Prostate gland (tissue), 2 donors: Measurements from ENCODE around the gene S100A11. TPM values are rescaled to one million over a fixed set of nuclear protein-coding genes. Genes with fewer than 3 reads are reported as not detected.

Experiments used
- DNase-seq: peaks from one replicate; pipeline ENCODE4 v3.0.0-alpha.2; 2019; ENCODE audit warnings: low spot score
- H3K27ac ChIP-seq, 2 donors: fragments of 200-600 bp; sonication (generic); 2 replicates each; pipeline ENCODE4 v1.5.1; 2017 to 2019
- H3K27me3 ChIP-seq: fragments of 200-600 bp; sonication (generic); replicated peaks from 2 replicates; pipeline ENCODE4 v1.5.1; 2019; ENCODE audit not compliant: insufficient read depth
- H3K36me3 ChIP-seq, 2 donors: fragments of 200-600 bp; sonication (generic); 1 replicate in 1 of 2; 2 replicates in 1 of 2; pipeline versions ENCODE4 v1.5.1 to v1.8.1; 2017 to 2019
- H3K4me1 ChIP-seq: fragments of 200-600 bp; sonication (generic); replicated peaks from 2 replicates; pipeline ENCODE4 v1.5.1; 2019
- H3K4me3 ChIP-seq, 2 donors: fragments of 200-600 bp; sonication (generic); 2 replicates each; pipeline ENCODE4 v1.5.1; 2017 to 2019
- H3K9me3 ChIP-seq: fragments of 200-600 bp; sonication (generic); 2 replicates; pipeline ENCODE4 v1.5.1; 2017
- POLR2A ChIP-seq: fragments of 450-650 bp; IDR thresholded peaks from one replicate; pipeline ENCODE4 v1.6.1; 2016; ENCODE audit warnings: antibody characterized with exemption, mild to moderate bottlenecking
- POLR2AphosphoS5 ChIP-seq: sonication (generic); formaldehyde crosslinking; IDR thresholded peaks from one replicate; pipeline ENCODE4 v1.6.1; 2017; ENCODE audit warnings: antibody characterized with exemption
- WGBS: methylation state at CpG from one replicate; pipeline ENCODE4 v1.1.5; 2018; 5-methylcytosine and 5-hydroxymethylcytosine counted together
- intact Hi-C: fragments of 100-400 bp; cut with DNase I; formaldehyde crosslinking; loops from one replicate; pipeline ENCODE4 v1.14.2; 2022
- total RNA-seq, 2 donors: library from RNA; depleted of rRNA; stranded (reverse); fragments of >200 nt; gene quantifications; one replicate each; pipeline ENCODE4 v1.1.0, GENCODE V29; 2016
- TF ChIP-seq, protein P1 (sequence below), 4 experiments: fragments of 200-600 bp in 2 of 4; fragments of 450-650 bp in 2 of 4; sonication (generic) in 2 of 4; IDR thresholded peaks; 1 replicate in 3 of 4; 2 replicates in 1 of 4; pipeline ENCODE4 v1.5.1; 2016 to 2019; ENCODE audit warnings: antibody characterized with exemption in 4 of 4, mild to moderate bottlenecking in 2 of 4, moderate library complexity in 2 of 4

The S100A11 gene
- total RNA-seq, 2 donors from 2014 or later = 253 to 351 TPM

DNA sequence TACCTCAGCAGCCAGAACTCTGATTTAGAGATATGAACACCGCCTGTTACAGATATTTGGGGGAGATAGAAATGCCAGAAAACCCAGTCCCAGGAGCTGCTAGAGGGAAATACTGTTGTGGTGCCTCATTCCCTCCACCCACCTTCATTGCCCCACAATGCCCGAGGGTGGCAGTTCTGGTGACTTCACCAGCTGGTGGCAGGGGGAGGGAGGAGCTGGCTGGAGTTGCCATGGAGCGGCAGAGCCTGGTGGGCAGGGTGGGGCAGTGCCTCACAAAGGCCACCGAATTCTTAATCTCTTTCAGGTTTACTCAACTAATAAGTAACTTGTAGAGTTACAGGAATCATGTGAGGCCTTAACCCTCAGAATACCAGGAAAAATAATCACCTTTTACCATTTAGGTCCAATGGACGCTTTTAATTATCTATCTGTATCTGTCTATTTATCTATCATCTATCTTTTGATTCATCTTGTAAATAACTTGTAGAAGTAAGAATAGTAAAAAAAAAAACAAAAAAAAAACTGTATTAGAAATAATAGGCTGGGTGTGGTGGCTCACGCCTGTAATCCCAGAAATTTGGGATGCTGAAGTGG is 11.7 kb upstream of the S100A11 start:
- H3K36me3 ChIP-seq = no peaks in the 10 kb centered on the region
- peaks cover 12% of the 10 kb centered on the region for H3K4me1 ChIP-seq
- H3K27me3 ChIP-seq = no peaks in the 10 kb centered on the region
- WGBS = 31% methylated on average over 6 of the region's 6 CpGs
- intact Hi-C loops = no loop called here
- no peak for TF ChIP-seq POLR2A
- TF ChIP-seq POLR2AphosphoS5 = no peak
- TF ChIP-seq, protein P1, sequence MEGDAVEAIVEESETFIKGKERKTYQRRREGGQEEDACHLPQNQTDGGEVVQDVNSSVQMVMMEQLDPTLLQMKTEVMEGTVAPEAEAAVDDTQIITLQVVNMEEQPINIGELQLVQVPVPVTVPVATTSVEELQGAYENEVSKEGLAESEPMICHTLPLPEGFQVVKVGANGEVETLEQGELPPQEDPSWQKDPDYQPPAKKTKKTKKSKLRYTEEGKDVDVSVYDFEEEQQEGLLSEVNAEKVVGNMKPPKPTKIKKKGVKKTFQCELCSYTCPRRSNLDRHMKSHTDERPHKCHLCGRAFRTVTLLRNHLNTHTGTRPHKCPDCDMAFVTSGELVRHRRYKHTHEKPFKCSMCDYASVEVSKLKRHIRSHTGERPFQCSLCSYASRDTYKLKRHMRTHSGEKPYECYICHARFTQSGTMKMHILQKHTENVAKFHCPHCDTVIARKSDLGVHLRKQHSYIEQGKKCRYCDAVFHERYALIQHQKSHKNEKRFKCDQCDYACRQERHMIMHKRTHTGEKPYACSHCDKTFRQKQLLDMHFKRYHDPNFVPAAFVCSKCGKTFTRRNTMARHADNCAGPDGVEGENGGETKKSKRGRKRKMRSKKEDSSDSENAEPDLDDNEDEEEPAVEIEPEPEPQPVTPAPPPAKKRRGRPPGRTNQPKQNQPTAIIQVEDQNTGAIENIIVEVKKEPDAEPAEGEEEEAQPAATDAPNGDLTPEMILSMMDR (IDR thresholded peaks at IDR 0.05) = peak in 2 of 4 experiments; percentile 45 to 46
- H3K9me3 ChIP-seq = no peaks in the 10 kb centered on the region
- DNase-seq = peak; percentile 79
- peak overlapping the region in 1 of 2 donors; percentile 17 for H3K4me3 ChIP-seq
- peak overlapping the region; percentile 94 to 95 for H3K27ac ChIP-seq

DNA sequence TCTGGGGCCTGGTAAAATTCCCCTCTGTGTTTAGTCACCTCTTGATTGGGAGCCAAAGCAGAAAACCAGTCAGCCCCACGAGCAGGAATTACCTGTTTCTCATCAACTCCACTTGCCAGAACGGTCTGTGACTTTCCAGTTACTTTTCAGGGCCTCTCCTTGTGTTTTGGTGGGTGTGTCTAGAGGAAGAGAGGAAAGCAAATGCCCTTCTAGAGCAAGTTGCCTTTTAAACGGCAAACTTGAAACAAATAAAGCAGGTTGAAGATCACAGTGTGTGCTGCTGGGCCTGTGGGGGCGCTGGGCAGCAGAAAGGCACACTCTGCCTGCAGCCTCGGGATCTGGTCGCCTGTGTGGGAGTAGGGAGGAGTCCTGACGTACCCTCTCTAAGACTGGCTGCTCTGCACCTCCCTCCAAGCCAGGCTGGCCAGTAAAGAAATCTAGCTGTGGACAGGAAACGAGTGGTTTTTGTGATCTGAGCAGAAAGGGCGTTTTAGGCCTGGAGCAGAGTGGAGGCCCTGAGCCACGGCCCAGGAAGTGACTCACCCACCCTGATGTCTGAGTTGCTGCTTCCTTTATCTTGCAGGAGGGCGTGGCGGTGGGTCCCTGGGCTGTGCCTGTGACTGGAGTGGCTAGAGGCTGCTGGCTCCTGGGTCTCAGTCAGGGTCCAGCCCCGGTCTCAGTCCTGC is 11.1 kb upstream of the S100A11 start:
- H3K4me3 ChIP-seq = peak overlapping the region in 1 of 2 donors; percentile 17
- TF ChIP-seq, protein P1 (IDR thresholded peaks at IDR 0.05) = peak in 2 of 4 experiments; percentile 42 to 51
- TF ChIP-seq POLR2AphosphoS5 (peak; percentile 98), POLR2A (no peak)
- H3K27me3 ChIP-seq = no peaks in the 10 kb centered on the region
- intact Hi-C loops = no loop called here
- 0% methylated on average over 13 of the region's 13 CpGs for WGBS
- no peaks in the 10 kb centered on the region for H3K36me3 ChIP-seq
- H3K4me1 ChIP-seq = peaks cover 12% of the 10 kb centered on the region
- H3K27ac ChIP-seq = peak overlapping the region; percentile 94 to 95
- peak; percentile 93 for DNase-seq
- no peaks in the 10 kb centered on the region for H3K9me3 ChIP-seq

DNA sequence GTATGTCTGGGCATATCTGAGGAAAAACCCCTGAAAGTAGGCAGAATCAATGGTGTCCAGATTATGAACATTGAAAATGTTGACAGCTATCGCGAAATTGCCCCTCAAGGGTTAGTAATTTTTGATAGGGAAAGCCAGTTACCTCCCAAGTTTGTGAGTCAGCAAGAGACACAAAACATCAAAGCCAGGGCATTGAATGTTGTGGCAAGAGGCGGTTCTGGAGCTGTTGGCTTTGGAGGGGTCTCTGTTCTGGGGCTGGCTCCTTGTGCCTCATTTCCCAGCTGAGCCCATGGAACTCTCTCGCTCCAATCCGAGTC is 10.6 kb upstream of the S100A11 start:
- intact Hi-C loops = no loop called here
- H3K4me1 ChIP-seq = peaks cover 12% of the 10 kb centered on the region
- no peaks in the 10 kb centered on the region for H3K9me3 ChIP-seq
- DNase-seq = no peak
- WGBS = 26% methylated on average over 5 of the region's 5 CpGs
- no peaks in the 10 kb centered on the region for H3K27me3 ChIP-seq
- no peaks in the 10 kb centered on the region for H3K36me3 ChIP-seq
- TF ChIP-seq POLR2A (peak; percentile 12), POLR2AphosphoS5 (no peak)
- TF ChIP-seq, protein P1 (IDR thresholded peaks at IDR 0.05) = no peak
- H3K27ac ChIP-seq = peak overlapping the region; percentile 94 to 95
- H3K4me3 ChIP-seq = no peak overlapping the region

DNA sequence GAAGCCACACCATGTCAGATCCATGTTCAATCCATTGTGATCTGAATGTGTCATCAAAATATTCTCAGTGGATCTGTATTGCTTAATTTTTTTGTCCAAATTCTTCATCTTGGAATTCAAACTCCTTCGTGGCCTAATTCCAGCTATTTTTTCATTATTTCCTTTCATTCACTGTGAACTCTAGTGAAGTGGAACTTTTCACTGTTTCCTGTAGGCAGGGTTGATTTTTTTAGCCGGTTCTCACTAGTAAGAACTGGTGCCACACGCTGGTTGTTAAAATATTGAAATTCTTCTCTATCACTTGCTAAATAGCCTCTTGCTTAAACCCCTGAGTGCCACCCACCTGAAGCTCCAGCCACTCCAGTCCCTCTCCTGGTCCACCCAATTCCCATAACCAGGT is 7.6 kb upstream of the S100A11 start:
- H3K36me3 ChIP-seq = no peaks in the 10 kb centered on the region
- no peaks in the 10 kb centered on the region for H3K27me3 ChIP-seq
- intact Hi-C loops = no loop called here
- no peak for DNase-seq
- WGBS = 33% methylated on average over 3 of the region's 3 CpGs
- H3K4me1 ChIP-seq = peaks cover 12% of the 10 kb centered on the region
- no peak overlapping the region for H3K27ac ChIP-seq
- no peak overlapping the region for H3K4me3 ChIP-seq
- TF ChIP-seq POLR2AphosphoS5 = no peak
- no peak for TF ChIP-seq POLR2A
- TF ChIP-seq, protein P1 (IDR thresholded peaks at IDR 0.05) = no peak
- H3K9me3 ChIP-seq = no peaks in the 10 kb centered on the region

DNA sequence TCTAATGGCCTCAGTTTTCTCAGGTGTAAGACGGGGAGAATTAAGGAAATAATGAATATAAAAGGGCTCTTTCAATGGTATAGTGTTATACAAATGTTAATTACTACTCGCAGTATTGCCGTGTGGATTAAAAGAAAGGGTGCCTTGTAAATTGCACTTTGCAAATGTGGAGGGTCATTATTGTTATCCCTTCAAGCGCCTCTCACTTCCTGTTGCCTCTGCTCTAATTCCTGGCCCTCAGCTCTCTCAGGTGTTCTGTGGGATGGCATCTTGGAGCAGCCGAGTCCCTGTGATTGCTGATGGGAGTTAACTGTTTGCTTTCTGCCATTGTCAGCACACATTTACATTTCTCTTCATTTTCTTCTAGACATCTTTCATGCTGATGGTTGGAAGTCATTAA is 7.1 kb upstream of the S100A11 start:
- no peaks in the 10 kb centered on the region for H3K27me3 ChIP-seq
- peaks cover 12% of the 10 kb centered on the region for H3K4me1 ChIP-seq
- 42% methylated on average over 5 of the region's 5 CpGs for WGBS
- no peak overlapping the region for H3K27ac ChIP-seq
- H3K36me3 ChIP-seq = no peaks in the 10 kb centered on the region
- H3K4me3 ChIP-seq = no peak overlapping the region
- H3K9me3 ChIP-seq = no peaks in the 10 kb centered on the region
- TF ChIP-seq POLR2AphosphoS5 (no peak), POLR2A (no peak)
- TF ChIP-seq, protein P1 (IDR thresholded peaks at IDR 0.05) = no peak
- DNase-seq = no peak
- intact Hi-C loops = no loop called here
